NAMALWA (cell line): ENCODE data around the gene ADAD2.

ENCODE experiments used
- DNase-seq: peaks from one replicate; pipeline ENCODE4 v3.0.0-alpha.2; 2015; ENCODE audit warnings: low spot score

The ADAD2 gene

DNA sequence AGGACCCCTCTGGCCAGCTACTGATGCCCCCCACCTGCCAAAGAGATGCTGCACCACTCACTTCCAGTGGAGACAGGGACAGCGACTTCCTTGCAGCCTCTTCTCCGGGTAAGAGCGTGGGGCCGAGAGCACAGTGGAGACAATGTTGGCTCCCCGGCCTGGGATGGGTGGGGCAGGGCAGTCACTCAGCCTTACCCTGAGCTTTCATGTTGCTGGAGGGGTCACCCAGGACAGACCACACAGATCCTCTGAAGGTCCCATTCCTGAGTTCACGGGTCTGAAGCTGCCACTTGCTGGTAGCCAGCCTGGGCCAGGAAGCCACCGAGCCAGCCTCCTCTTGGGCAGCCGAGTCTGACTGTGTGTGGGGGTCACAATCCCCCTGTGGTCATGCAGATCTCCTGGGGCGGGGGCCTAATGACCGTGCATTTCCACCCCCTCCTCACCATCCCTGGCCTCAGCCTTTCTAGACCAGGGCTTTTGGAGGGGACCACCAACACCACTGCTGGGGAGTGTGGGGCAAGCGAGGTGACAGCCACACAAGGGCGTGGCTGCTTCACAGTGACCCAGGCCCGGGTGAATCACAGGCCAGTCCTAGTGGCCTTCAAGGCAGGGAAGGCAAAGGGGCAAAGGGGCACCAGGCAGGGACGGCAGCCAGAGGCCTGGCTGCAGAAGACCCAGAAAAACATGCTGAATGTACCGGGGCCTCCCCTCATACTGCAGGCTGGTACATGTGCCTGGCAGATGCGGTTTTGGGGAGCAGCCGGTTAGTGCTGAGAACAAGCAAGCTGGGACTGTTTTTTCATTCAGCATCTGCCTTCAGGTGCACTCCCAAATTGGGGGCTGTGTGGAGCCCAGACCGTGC is 14.5 kb upstream of the ADAD2 start:
- DNase-seq = no peak

DNA sequence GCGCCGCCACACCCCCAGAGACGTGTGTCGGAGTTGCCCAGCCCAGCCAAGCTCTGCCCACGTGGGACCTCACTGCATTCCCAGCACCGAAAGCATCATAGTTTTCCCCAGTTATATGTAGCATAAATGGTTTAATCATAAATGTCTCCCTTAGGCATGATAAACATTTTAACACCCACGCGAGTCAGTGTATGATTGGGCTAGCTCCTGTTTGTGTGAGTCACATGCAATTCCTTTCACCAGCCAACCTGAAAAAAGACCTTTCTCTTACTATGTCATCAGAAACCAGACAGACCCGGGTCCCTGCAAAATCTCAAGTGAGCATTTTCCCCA is 13.2 kb upstream of the ADAD2 start:
- DNase-seq = no peak

DNA sequence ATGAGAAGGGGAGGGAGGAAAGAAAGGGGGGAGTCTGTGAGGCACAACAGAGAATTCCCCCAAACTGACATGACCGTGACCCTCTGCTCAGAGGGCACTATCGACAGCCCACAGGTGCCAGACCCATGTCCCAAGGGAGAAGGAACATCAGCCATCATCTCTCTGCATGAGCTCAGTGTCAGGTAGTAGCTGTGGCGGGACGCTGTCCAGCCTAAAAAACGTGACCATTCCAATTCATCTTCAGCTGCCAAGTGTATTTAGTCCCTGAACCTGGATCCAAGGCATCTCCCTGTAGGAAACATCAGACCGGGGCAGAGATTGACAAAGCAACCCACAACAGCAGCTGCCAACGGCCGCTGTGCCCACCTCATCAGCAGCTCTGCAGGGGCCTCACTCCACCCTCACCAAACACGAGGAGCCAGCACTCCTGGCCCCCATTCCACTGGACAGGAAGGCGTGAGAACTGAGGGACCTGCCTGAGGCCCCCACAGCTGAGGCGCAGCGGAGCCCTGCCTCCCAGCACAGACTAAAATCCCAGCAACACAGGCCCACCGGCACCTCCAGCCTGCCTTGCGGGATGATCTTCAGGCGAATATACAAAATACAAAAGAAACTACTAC is 12.7 kb upstream of the ADAD2 start:
- no peak for DNase-seq

DNA sequence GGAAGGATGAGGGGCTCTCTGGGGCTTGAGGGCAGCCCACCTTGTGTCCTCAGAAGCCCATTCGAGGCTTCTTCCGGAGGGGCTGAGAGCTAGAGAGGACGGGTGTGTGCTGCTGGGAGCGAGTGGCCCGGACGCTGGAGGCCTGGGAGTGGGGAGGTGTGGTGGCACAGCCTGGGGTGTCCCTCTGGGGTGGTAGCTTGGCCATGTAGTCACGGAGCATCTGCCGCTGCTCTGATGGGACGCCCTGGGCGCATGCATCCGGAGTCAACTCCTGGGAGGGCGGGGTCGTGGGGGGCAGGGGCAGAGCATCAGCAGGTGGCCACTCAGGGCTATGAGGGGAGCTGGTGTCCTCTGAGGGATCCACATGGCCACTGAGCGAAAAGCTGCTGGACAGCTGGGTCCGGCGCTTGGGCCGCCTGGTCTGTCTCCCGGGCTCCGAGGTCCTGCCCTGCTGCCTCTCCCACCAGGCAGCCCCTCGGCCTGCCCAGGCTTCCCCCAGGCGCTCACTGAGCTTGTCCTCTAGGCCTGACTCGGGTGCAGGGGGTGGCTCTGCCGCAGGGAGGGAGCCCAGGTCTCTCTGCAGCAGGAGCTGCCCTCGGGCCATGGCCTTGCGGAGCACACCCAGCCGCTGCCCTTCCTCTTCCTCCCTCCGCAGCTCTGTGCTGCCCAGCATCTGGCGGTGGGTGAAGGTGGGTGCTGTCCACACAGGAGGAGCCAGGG is 11.9 kb upstream of the ADAD2 start:
- DNase-seq = no peak

DNA sequence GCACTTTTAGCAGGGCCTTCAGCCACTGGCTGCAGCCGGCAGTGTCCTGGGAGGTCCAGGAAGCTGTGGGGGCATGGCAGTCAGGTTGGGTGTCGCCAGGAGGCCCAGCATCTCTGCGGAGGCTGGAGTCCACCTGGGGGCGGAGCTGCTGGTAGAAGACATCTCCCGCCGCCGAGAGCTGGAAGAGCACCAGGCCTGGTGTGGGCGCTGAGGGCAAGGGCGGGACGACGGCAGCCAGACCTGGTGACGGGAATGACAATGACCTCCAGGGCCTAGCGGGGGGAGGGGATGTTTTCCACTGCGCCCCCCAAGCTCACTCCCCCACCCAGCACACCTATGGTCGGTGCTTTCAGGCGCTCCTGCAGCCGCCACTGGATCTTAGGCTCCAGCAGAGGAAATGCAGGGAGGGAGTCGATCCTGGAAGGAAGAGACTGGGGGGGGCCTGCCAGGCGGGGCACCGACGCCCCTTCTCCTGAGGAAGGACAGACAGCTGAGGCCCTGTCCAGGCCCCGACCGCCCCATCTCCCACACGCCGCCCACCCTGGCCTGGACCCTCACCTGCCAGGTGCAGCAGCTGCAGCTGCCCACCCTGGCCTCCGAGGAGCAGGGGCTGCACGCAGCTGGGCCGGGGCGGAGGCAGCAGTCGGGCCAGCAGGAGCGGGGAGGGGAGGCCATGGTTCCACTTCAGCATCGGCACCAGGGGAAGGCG is 11.2 kb upstream of the ADAD2 start:
- no peak for DNase-seq

DNA sequence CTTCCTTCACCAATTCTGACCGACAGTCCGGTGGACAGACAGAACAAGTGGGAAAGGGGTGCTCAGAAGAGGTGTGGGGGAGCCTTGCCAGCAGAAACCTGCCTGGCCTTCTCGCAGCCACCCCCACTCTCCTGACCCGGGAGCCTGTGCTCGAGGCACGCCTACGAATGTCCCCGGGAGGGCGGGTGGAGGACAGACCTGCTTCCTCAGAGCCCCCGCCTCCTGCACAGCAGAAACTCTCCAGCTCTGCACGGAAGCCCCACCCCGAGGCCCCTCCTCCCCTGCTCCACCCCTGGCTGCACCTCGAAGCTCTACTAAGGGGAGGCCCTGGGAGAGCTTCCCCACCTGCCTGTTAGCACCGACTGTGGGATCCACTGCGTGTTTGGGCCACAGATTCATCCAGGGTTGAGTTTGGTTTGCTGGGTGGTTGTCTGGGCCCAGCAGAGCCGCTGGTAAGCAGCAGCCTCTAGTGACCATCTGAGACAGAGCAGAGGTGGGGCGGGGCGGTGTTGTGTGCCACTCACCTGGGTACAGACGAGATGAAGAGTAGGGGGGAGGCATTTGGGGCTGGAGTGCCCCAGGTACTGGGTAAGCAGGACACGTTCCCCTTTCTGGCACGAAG is 10.3 kb upstream of the ADAD2 start:
- DNase-seq = no peak

DNA sequence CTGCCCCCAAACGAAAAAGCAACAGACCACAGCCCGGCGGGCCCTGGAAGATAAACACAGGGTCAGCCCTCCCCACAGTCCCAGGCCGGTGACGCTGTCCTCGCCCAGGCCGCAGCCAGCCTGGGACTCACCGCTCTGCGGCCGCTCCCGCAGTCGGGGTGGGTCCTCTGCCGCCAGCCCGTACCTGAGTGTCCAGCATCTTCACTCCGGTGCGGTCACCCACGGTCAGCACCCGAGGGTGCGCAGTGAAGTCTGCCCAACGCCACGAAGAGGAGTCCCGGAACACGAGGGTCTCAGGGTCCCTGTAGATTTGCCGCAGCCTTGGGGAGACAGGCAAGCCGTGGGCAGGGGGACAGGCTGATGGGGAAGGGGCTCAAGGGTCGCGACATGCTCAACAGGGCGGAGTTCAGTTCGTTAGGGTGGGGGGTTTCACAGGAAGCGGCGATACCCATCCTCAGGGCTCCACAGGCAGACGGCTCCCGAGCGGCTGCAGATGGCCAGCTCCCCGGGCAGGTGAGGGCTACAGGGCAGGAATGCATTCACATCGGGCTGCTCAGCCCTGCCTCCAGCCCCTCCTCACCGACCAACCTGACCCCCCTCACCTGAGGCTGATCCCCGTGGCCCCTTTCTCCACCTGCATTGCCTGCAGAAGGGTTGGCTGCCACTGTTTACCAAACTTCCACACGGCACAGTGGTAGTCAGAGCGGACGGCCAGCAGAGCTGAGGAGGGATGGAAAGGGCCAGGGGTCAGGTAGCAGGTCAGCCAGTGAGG is 9.6 kb upstream of the ADAD2 start:
- DNase-seq = no peak

DNA sequence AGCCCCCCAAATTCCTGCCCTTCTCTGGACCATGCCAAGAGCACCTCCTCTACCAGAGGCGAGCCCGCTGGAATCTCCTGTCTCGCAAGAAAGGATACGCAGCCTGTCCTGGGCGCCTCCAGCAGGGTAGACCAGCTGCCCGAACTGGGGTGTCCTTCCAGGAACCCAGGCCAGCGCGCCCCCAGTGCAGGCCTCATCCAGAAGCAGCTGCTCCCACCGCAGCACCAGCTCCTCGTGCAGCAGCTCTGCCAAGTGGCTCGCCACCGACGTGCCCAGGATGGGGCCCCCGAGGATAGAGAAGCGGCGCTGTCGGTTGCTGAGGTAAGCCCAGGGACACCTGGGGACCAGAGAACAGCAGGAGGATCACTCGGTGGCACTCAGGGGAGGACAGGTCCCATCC is 8.9 kb upstream of the ADAD2 start:
- no peak for DNase-seq

DNA sequence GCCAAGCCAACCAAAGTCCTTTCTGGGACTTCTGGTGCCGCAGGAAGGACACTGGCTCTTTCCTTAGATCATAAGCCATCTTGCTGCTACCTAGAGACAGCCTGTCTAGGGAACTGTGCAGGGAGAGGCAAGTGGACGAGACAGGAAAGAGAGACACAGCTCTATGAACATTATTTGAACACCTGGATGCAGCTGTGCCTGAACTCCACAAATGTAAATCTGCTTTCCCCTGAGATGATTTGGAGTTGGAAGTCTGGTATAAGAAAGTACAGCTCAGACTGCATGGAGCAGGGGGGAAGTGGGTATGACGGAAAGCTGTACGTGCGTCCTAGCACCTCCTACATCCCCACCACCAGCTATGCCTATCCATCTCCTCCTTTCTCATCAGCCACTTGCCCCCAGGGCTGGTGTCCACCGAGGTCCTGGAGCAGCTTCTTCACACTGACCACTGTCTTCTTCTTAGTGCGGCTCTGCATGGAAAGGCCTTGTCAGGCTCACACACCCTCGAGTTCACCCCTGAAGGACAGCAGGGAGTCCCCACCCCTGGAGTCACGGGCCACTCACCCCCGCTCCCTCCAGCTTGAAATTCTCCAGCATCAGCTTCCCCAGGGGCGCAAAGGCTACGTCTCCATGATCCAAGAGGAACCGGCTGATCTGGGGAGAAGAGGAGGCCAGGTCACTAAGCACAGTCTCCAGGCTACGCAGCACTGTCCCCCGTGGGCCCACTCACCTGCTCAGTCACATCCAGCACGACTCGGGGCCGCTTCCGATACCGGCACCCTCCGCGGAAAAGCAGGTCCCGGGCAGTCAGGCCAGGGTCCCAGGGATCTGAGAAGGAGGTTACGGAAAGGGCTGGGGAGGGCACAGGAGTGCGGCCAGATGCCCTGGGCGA is 8.0 kb upstream of the ADAD2 start:
- DNase-seq = no peak

DNA sequence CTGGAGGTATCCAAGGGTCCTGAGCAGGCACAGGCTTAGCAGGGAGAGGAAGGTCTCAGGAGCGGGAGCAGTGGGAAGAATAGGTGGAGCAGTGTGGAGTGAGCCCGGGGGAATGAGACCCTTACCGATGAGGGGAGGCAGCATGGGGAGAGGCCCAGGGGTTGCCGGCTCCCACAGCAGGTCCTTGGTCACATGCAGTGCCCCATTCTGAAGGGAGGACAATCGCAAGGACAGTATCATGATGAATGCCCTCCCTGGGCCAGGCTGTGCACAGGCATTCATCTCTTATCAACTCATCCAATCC is 7.4 kb upstream of the ADAD2 start:
- no peak for DNase-seq

DNA sequence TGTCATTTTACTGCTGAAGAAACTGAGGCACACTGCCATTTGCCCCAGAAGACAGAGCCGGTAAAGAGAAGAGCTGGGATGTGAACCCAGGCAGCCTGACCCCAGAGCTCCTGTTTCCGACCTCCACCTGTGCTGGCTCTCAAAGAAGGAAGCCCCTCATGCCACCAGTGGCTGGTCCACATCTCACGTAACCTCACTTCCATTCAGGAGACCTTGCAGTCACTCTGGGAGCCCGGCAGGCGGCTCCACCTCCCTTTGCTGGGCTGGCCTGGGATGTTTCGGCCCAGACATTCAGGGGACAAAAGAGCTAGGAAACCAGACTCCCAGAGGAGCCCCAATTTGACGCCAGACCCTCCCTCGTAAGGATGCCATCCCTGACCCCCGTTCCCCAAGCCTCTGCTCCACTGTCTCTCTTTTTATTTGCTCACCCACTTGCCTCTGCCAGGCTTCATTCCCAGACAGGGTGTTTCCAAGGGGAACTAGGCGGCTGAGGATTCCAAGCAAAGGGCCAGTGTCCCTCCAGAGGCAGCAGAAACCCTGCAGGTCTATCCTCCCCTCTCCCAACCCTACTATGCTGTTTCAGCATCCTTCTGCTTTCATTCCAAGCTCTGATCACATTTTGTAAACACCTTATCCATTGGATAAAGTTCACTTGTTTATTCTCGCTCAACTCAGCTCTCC is 6.9 kb upstream of the ADAD2 start:
- no peak for DNase-seq

DNA sequence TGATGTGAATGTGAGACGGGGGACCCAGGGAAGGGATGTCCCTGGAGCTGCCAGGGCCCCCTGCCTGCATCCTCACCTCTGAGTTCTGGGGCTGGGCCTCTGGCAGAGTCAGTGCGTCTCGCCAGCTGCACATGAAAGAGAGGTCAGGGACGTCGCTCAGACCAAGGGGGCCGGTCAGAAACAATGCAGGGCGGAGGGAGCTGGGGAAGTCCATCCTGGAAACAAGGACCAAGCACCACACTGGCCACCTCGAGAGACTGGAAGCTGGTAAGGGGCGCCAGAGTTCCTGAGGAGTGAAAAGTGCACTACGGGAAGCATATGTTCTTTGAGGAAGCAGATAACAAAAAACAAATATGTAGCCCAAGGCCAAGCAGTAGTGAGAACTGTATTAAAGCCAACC is 6.2 kb upstream of the ADAD2 start:
- DNase-seq = no peak

DNA sequence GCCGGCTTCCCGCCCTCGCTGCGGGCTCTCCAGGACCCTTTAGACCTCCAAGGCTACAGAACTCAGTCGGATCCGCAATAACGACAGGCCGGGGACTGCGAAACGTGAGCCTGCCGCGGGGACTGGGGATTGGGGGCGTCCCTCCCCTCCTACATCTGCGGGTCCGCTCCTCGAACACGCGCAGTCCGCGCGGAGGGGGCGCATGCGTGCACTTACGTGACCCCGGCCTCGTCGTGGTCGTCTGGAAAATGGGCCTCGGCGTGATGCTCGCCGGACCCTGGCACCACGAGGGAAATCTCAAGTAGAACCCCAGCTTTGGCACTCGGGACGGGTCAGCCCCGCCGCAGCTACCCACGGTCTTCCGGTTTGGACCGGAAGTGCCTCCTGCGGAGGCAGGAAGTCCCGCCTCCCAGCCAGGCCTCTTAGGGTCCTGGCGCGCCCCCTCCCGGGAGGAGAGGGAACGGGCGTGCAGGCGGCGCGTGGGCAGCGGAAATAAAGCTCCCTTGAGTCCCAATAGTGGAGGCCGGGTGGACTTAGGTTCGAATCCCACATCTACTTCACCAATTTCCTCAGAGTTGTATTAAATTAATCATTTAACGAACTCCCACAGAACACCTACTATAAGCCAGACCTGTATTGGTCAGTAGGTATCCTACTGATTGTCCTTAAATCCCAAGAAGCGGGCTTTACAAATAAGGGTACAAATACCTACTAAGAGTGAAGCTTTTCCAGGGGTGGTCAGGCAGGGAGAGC is 4.1 kb upstream of the ADAD2 start, which contains the start of gene TAF1C:
Gene TAF1C (minus strand): TSS at position 373 of the 753 bp plus-strand sequence. CDS start 2,069 bp downstream, outside the sequence.
- DNase-seq = peak; percentile 95

DNA sequence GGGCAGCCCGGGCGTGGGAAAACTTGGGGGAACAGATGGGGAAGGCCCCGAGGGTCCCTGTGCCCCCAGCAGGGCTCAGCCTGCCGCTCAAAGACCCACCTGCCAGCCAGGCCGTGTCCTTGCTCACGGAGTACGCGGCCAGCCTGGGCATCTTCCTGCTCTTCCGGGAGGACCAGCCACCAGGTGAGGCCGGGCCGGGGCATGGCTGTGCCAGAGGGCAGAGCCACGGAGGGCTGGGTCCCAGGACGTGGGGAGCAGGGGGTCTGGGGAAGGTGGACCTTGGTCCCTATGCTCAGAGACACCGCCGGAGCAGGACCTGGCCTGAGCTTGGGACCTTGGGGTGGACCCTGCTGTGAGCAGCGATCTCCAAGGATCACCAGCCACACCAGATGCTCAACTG is 509 bp downstream of the ADAD2 start:
- DNase-seq = no peak

DNA sequence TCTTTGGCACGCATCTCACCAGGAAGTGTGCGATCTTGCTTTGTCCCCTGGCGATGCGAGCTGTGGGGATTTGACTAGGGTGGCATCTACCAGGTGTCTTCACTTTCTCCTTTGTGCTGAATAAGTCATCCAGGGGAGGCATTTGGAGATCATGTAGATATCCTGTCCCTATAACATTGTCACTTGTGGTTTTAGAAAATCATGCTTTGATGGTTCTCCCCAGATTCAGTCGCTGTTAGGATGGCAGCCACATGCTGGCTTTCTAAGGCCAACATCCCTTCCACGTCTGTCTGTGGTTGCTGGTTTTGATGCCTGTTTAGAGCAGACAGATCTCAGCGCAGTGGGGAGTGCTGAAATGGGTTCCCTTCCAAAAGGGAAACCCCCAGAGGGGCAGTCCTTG is 2.5 kb downstream of the ADAD2 start:
- no peak for DNase-seq

DNA sequence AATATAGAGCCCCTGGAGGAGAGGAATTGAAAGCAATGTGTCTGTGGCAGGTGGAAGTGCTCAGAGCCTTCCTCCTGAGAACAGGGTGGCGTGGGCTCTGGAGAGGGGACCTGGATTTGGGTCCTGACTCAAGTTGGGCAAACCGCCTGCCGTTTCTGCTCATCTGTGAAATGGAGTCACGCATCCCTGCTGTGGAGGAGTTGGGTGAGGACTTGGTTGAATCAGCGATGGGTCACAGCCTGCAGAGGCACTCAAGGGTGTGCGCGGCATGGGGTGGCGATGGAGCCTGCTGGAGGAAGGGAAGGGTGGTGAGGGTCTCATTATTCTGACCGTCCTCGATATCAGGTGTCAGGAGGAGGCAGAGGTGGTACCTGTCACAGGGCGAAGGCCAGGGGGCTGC is 3.1 kb downstream of the ADAD2 start:
- DNase-seq = no peak

DNA sequence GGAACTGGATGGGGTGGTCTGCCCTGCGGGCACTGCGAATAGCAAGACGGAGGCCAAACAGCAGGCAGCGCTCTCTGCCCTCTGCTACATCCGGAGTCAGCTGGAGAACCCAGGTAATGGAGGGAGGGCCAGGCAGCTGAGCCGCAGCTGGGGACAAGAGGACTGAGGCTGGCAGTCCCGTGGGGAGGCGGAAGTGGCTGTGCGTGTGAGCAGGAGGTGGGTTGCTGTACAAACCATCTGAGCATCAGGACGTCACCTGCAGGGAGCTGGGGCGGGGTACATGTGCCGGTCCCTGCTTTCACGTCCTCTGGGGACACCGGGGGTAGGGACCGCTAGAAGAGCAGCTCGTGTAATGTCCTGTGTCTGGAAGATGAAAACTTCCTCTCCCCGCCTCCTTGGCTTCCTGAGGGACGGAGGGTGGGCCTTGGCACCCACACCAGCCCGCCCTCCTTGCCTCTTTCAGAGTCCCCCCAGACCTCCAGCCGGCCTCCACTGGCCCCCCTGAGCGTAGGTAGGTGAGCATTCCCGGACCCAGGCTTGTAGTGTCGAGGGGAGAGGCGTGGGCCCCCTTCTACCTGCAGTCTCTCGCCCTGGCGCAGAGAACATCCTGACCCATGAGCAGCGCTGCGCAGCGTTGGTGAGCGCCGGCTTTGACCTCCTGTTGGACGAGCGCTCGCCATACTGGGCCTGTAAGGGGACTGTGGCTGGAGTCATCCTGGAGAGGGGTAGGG is 3.7 kb downstream of the ADAD2 start:
- peak; percentile 53 for DNase-seq
